ENCODE data around the gene UGT1A7.

The UGT1A7 gene

DNA sequence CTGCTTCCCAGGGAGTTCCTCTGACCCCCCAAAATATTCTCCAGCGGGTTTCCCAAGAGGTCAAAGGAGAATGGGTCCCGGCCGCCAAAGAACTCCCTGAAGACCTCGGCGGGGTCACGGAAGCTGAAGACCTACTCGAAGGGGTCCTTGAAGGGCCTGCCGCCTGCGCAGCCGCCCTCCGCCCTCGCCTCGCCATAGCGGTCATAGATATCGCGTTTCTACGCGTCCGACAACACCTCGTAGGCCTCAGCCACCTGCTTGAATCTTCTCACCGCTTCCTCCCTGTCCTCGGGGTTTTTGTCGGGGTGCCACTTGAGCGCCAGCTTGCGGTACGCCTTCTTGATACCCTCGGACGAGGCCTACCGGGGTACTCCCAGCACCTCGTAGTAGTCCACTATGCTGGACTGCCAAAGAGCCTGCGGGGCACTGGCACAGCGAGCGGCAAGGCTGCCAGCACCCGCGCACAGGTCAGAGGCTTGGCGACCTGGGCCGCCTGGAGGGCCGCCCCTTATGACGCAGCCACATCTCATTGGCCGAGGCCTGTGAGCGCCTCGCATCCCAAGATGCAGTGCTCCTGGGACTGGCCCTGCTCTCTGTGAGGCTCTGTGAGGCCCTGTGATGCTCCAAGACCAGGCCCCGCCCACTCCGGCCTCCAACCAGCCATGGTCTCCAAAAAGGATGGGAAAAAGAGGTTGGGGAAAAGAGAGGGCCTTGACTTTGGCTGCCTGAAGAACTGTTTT lies 73.3 kb downstream of the UGT1A7 start:
- Histone ChIP-seq H3K4me3 (ENCODE audit: low read length) (no peak overlapping the region), H3K4me2 (ENCODE audit: low read length) (no peak overlapping the region), H3K27me3 (ENCODE audit: low read depth, low read length) (no peaks in the 10 kb centered on the region), H2AFZ (ENCODE audit: low read depth, low read length) (no peak overlapping the region), H4K20me1 (ENCODE audit: insufficient read depth, low read length) (no peaks in the 10 kb centered on the region), H3K4me1 (ENCODE audit: low read length) (no peaks in the 10 kb centered on the region), H3K36me3 (replicated peaks; ENCODE audit: low read depth, low read length) (no peaks in the 10 kb centered on the region), H3K9ac (ENCODE audit: low read length) (no peak overlapping the region), H3K9me3 (ENCODE audit: insufficient read depth, low read length) (no peaks in the 10 kb centered on the region), H3K27ac (ENCODE audit: low read length) (no peak overlapping the region), H3K79me2 (ENCODE audit: low read length) (no peaks in the 10 kb centered on the region)
- no peak for TF ChIP-seq EZH2phosphoT487 (IDR thresholded peaks at IDR 0.05; ENCODE audit: low read depth)
- TF ChIP-seq, protein P1, sequence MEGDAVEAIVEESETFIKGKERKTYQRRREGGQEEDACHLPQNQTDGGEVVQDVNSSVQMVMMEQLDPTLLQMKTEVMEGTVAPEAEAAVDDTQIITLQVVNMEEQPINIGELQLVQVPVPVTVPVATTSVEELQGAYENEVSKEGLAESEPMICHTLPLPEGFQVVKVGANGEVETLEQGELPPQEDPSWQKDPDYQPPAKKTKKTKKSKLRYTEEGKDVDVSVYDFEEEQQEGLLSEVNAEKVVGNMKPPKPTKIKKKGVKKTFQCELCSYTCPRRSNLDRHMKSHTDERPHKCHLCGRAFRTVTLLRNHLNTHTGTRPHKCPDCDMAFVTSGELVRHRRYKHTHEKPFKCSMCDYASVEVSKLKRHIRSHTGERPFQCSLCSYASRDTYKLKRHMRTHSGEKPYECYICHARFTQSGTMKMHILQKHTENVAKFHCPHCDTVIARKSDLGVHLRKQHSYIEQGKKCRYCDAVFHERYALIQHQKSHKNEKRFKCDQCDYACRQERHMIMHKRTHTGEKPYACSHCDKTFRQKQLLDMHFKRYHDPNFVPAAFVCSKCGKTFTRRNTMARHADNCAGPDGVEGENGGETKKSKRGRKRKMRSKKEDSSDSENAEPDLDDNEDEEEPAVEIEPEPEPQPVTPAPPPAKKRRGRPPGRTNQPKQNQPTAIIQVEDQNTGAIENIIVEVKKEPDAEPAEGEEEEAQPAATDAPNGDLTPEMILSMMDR (IDR thresholded peaks at IDR 0.05; ENCODE audit: low read depth, low read length) = no peak

DNA sequence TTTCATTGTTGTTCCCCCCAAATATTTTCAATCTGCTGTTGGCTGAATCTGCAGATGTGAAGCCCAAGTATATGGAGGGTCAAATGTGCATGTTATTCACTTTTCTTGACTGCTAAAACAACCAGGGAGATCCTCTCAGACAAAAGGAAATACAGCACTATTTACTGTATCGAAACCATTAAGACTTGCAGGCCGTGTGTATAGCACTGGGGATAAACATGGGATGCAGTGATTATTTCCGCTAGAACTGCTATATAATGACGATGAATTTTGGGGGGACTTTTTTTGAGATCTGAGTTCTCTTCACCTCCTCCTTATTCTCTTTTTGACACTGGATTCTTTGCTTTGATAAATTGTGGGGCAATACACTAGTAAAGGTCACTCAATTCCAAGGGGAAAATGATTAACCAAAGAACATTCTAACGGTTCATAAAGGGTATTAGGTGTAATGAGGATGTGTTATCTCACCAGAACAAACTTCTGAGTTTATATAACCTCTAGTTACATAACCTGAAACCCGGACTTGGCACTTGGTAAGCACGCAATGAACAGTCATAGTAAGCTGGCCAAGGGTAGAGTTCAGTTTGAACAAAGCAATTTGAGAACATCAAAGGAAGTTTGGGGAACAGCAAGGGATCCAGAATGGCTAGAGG lies 74.9 kb downstream of the UGT1A7 start:
- H3K9me3 ChIP-seq (ENCODE audit: insufficient read depth, low read length) = no peaks in the 10 kb centered on the region
- H3K27me3 ChIP-seq (ENCODE audit: low read depth, low read length) = no peaks in the 10 kb centered on the region
- TF ChIP-seq, protein P1 (IDR thresholded peaks at IDR 0.05; ENCODE audit: low read depth, low read length) = no peak
- TF ChIP-seq EZH2phosphoT487 (IDR thresholded peaks at IDR 0.05; ENCODE audit: low read depth) = no peak
- no peak overlapping the region for H3K9ac ChIP-seq (ENCODE audit: low read length)
- no peak overlapping the region for H2AFZ ChIP-seq (ENCODE audit: low read depth, low read length)
- no peak overlapping the region for H3K4me3 ChIP-seq (ENCODE audit: low read length)
- no peaks in the 10 kb centered on the region for H4K20me1 ChIP-seq (ENCODE audit: insufficient read depth, low read length)
- H3K4me1 ChIP-seq (ENCODE audit: low read length) = no peaks in the 10 kb centered on the region
- no peaks in the 10 kb centered on the region for H3K79me2 ChIP-seq (ENCODE audit: low read length)
- no peaks in the 10 kb centered on the region for H3K36me3 ChIP-seq (replicated peaks; ENCODE audit: low read depth, low read length)
- no peak overlapping the region for H3K4me2 ChIP-seq (ENCODE audit: low read length)
- H3K27ac ChIP-seq (ENCODE audit: low read length) = no peak overlapping the region

DNA sequence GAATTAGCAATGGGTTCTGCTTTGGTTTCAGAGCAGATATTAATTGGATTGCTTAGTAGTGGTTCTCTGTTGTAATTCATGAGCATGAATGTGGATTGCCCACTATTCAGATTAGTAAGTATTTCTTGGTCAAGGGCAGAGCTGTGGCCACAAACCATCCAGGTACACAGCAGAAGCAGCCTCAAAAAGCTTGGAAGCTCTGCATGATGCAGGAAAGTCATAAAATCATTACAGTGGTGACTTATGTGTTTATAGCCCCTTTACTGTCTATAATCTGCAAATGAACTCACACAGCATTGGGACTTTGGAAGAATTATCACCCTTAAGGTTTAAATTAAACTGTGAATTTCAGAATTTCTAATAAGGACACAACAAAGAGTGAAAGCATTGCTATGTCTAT lies 76.4 kb downstream of the UGT1A7 start:
- no peaks in the 10 kb centered on the region for H3K27me3 ChIP-seq (ENCODE audit: low read depth, low read length)
- H3K4me2 ChIP-seq (ENCODE audit: low read length) = no peak overlapping the region
- H3K4me3 ChIP-seq (ENCODE audit: low read length) = no peak overlapping the region
- H3K36me3 ChIP-seq (replicated peaks; ENCODE audit: low read depth, low read length) = no peaks in the 10 kb centered on the region
- no peaks in the 10 kb centered on the region for H3K79me2 ChIP-seq (ENCODE audit: low read length)
- H3K4me1 ChIP-seq (ENCODE audit: low read length) = no peaks in the 10 kb centered on the region
- no peak overlapping the region for H3K9ac ChIP-seq (ENCODE audit: low read length)
- H4K20me1 ChIP-seq (ENCODE audit: insufficient read depth, low read length) = no peaks in the 10 kb centered on the region
- H3K27ac ChIP-seq (ENCODE audit: low read length) = no peak overlapping the region
- H2AFZ ChIP-seq (ENCODE audit: low read depth, low read length) = no peak overlapping the region
- no peaks in the 10 kb centered on the region for H3K9me3 ChIP-seq (ENCODE audit: insufficient read depth, low read length)
- TF ChIP-seq, protein P1 (IDR thresholded peaks at IDR 0.05; ENCODE audit: low read depth, low read length) = no peak
- TF ChIP-seq EZH2phosphoT487 (IDR thresholded peaks at IDR 0.05; ENCODE audit: low read depth) = no peak

DNA sequence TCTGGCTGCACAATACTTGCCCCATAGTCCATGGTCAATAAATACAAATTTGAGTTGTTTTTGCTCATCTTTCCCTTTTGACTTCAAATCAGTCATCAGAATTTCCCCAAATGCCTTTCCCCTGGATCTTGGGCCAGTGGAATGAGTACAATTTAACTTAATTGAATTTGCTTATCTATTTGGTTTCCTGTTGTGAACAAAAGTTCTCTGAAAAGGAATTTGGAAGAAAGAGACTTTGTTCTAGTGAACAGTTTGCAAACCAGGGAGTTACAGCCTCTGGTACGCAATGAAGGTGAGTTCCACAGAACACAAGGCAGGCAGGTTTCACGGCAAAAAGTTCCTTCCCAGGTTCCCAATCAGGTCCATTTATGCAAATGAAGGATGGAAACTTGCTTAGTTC lies 77.1 kb downstream of the UGT1A7 start:
- Histone ChIP-seq H3K4me3 (ENCODE audit: low read length) (no peak overlapping the region), H3K9me3 (ENCODE audit: insufficient read depth, low read length) (no peaks in the 10 kb centered on the region), H3K9ac (ENCODE audit: low read length) (no peak overlapping the region), H3K4me1 (ENCODE audit: low read length) (no peaks in the 10 kb centered on the region), H2AFZ (ENCODE audit: low read depth, low read length) (no peak overlapping the region), H3K36me3 (replicated peaks; ENCODE audit: low read depth, low read length) (no peaks in the 10 kb centered on the region), H3K79me2 (ENCODE audit: low read length) (no peaks in the 10 kb centered on the region), H4K20me1 (ENCODE audit: insufficient read depth, low read length) (no peaks in the 10 kb centered on the region), H3K27ac (ENCODE audit: low read length) (no peak overlapping the region), H3K4me2 (ENCODE audit: low read length) (no peak overlapping the region), H3K27me3 (ENCODE audit: low read depth, low read length) (peaks cover 4% of the 10 kb centered on the region; the same call in 1 of the 2 replicates)
- TF ChIP-seq EZH2phosphoT487 (IDR thresholded peaks at IDR 0.05; ENCODE audit: low read depth) = no peak
- TF ChIP-seq, protein P1 (IDR thresholded peaks at IDR 0.05; ENCODE audit: low read depth, low read length) = no peak
